Measurements from ENCODE around the gene NPAS1.

Gene NPAS1

GRCh38 chr19:46978171-46978869 lies 41.3 kb upstream of the NPAS1 start:
- Histone ChIP-seq H3K79me2 (ENCODE audit: insufficient read depth, low read depth) (no peaks in the 10 kb centered on the region), H3K4me2 (no peak overlapping the region), H3K27ac (no peak overlapping the region)

GRCh38 chr19:46979126-46980105 lies 40.2 kb upstream of the NPAS1 start:
- Histone ChIP-seq H3K79me2 (ENCODE audit: insufficient read depth, low read depth) (no peaks in the 10 kb centered on the region), H4K20me1 (ENCODE audit: insufficient read depth) (no peaks in the 10 kb centered on the region), H3K27me3 (ENCODE audit: insufficient read depth, low read depth) (no peaks in the 10 kb centered on the region), H2AFZ (ENCODE audit: low read depth) (no peak overlapping the region), H3K36me3 (ENCODE audit: insufficient read depth) (no peaks in the 10 kb centered on the region), H3K9ac (no peak overlapping the region), H3K27ac (no peak overlapping the region), H3K4me1 (ENCODE audit: low read depth, poor library complexity, severe bottlenecking) (peaks cover 12% of the 10 kb centered on the region), H3K4me3 (IDR thresholded peaks at IDR 0.05; ENCODE audit: insufficient read depth, low read depth, low read length) (no peak overlapping the region), H3K4me2 (no peak overlapping the region)
- TF ChIP-seq CTCF (conservative IDR thresholded peaks at IDR 0.05; ENCODE audit: low read depth, low read length), result no peak

More at GRCh38 chr19:46978171-46978869, 41.3 kb upstream of the NPAS1 start:
- no peak overlapping the region for H3K4me3 ChIP-seq (IDR thresholded peaks at IDR 0.05; ENCODE audit: insufficient read depth, low read depth, low read length)
- H4K20me1 ChIP-seq (ENCODE audit: insufficient read depth), result no peaks in the 10 kb centered on the region
- H2AFZ ChIP-seq (ENCODE audit: low read depth), result no peak overlapping the region
- no peaks in the 10 kb centered on the region for H3K27me3 ChIP-seq (ENCODE audit: insufficient read depth, low read depth)
- no peak for TF ChIP-seq CTCF (conservative IDR thresholded peaks at IDR 0.05; ENCODE audit: low read depth, low read length)
- no peaks in the 10 kb centered on the region for H3K36me3 ChIP-seq (ENCODE audit: insufficient read depth)
- peaks cover 12% of the 10 kb centered on the region for H3K4me1 ChIP-seq (ENCODE audit: low read depth, poor library complexity, severe bottlenecking)
- H3K9ac ChIP-seq, result no peak overlapping the region

- no peaks in the 10 kb centered on the region for H3K36me3 ChIP-seq (ENCODE audit: insufficient read depth)
- H3K27ac ChIP-seq, result no peak overlapping the region
- no peak overlapping the region for H3K4me2 ChIP-seq
- no peaks in the 10 kb centered on the region for H4K20me1 ChIP-seq (ENCODE audit: insufficient read depth)
- no peak for TF ChIP-seq CTCF (conservative IDR thresholded peaks at IDR 0.05; ENCODE audit: low read depth, low read length)
- H3K4me3 ChIP-seq (IDR thresholded peaks at IDR 0.05; ENCODE audit: insufficient read depth, low read depth, low read length), result no peak overlapping the region
- H3K27me3 ChIP-seq (ENCODE audit: insufficient read depth, low read depth), result no peaks in the 10 kb centered on the region
- H2AFZ ChIP-seq (ENCODE audit: low read depth), result no peak overlapping the region
- H3K79me2 ChIP-seq (ENCODE audit: insufficient read depth, low read depth), result no peaks in the 10 kb centered on the region
- no peak overlapping the region for H3K9ac ChIP-seq
- H3K4me1 ChIP-seq (ENCODE audit: low read depth, poor library complexity, severe bottlenecking), result peaks cover 12% of the 10 kb centered on the region
Observed at GRCh38 chr19:46980761-46981160, 38.9 kb upstream of the NPAS1 start.

GRCh38 chr19:46981286-46981945 lies 38.2 kb upstream of the NPAS1 start:
- no peak for TF ChIP-seq CTCF (conservative IDR thresholded peaks at IDR 0.05; ENCODE audit: low read depth, low read length)
- H3K9ac ChIP-seq, result no peak overlapping the region
- no peaks in the 10 kb centered on the region for H3K27me3 ChIP-seq (ENCODE audit: insufficient read depth, low read depth)
- H2AFZ ChIP-seq (ENCODE audit: low read depth), result no peak overlapping the region
- H3K79me2 ChIP-seq (ENCODE audit: insufficient read depth, low read depth), result no peaks in the 10 kb centered on the region
- peaks cover 12% of the 10 kb centered on the region for H3K4me1 ChIP-seq (ENCODE audit: low read depth, poor library complexity, severe bottlenecking)
- H3K36me3 ChIP-seq (ENCODE audit: insufficient read depth), result no peaks in the 10 kb centered on the region
- no peak overlapping the region for H3K4me3 ChIP-seq (IDR thresholded peaks at IDR 0.05; ENCODE audit: insufficient read depth, low read depth, low read length)
- no peaks in the 10 kb centered on the region for H4K20me1 ChIP-seq (ENCODE audit: insufficient read depth)
- H3K27ac ChIP-seq, result no peak overlapping the region
- H3K4me2 ChIP-seq, result no peak overlapping the region

Measured in KMS-11 (cell line).